Peyer's patch (tissue), 4 donors: ENCODE data around the gene HSPH1.

Experiments used
- POLR2A ChIP-seq, 2 donors: fragments of 450-650 bp; IDR thresholded peaks; one replicate each; pipeline ENCODE4 v1.5.1; 2017; ENCODE audit warnings: antibody characterized with exemption in 2 of 2, mild to moderate bottlenecking in 2 of 2, moderate library complexity in 2 of 2
- TF ChIP-seq, protein P1 (sequence below), 6 experiments: fragments of 450-650 bp in 4 of 6; fragments of 200-600 bp in 2 of 6; sonication (generic) in 1 of 6; IDR thresholded peaks; one replicate each; pipeline ENCODE4 v1.5.1; 2017 to 2019; ENCODE audit warnings: antibody characterized with exemption in 6 of 6, mild to moderate bottlenecking in 3 of 6, moderate library complexity in 1 of 6

DNA sequence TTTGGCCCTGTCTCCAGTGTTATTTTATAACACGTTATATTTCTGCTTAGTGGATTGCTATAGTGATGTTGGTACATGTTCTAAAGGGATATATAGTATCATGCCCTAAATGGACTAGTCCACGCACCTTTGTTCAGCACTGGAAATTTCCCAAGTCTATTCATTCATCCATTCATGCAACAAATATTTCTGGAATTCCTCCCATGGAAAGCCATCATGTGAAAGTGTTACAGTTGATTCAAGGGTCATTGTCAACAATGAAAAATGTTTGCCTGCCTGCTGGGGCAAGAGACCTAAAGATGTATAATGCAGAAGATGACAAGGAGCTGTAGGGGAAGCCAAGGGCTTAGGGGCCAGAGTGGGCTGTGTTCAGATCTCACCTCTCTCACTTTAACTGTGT is 10.8 kb upstream of the HSPH1 start:
- TF ChIP-seq, protein P1, sequence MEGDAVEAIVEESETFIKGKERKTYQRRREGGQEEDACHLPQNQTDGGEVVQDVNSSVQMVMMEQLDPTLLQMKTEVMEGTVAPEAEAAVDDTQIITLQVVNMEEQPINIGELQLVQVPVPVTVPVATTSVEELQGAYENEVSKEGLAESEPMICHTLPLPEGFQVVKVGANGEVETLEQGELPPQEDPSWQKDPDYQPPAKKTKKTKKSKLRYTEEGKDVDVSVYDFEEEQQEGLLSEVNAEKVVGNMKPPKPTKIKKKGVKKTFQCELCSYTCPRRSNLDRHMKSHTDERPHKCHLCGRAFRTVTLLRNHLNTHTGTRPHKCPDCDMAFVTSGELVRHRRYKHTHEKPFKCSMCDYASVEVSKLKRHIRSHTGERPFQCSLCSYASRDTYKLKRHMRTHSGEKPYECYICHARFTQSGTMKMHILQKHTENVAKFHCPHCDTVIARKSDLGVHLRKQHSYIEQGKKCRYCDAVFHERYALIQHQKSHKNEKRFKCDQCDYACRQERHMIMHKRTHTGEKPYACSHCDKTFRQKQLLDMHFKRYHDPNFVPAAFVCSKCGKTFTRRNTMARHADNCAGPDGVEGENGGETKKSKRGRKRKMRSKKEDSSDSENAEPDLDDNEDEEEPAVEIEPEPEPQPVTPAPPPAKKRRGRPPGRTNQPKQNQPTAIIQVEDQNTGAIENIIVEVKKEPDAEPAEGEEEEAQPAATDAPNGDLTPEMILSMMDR (IDR thresholded peaks at IDR 0.05) = no peak
- TF ChIP-seq POLR2A (IDR thresholded peaks at IDR 0.05) = no peak
